Neuronal stem cell (in vitro differentiated cells): ENCODE measurements around the gene SORCS2.

ENCODE experiments used
- DNase-seq: peaks from one replicate; pipeline ENCODE4 v3.0.0-alpha.2; 2013; ENCODE audit warnings: low spot score
- H2AFZ ChIP-seq: one replicate; pipeline ENCODE4 v1.6.1; 2013; ENCODE audit warnings: mild to moderate bottlenecking, low read length, inconsistent platforms
- H2AK5ac ChIP-seq: 2 replicates; pipeline ENCODE4 v1.6.1; 2013; ENCODE audit warnings: low read depth, mild to moderate bottlenecking, inconsistent platforms, low read length, moderate library complexity, mixed read lengths
- H2BK120ac ChIP-seq: 2 replicates; pipeline ENCODE4 v1.6.1; 2013; ENCODE audit warnings: low read depth, mild to moderate bottlenecking, inconsistent platforms, low read length, moderate library complexity, mixed read lengths
- H2BK12ac ChIP-seq: one replicate; pipeline ENCODE4 v1.6.1; 2013; ENCODE audit warnings: low read length, inconsistent platforms
- H2BK15ac ChIP-seq: 2 replicates; pipeline ENCODE4 v1.6.1; 2013; ENCODE audit warnings: mild to moderate bottlenecking, low read length, inconsistent platforms, mixed read lengths
- H2BK5ac ChIP-seq: one replicate; pipeline ENCODE4 v1.6.1; 2013; ENCODE audit warnings: inconsistent platforms, mild to moderate bottlenecking, low read length, moderate library complexity
- H3K14ac ChIP-seq: one replicate; pipeline ENCODE4 v1.6.1; 2013; ENCODE audit warnings: low read length, inconsistent platforms
- H3K18ac ChIP-seq: 2 replicates; pipeline ENCODE4 v1.6.1; 2013; ENCODE audit warnings: low read length, inconsistent platforms
- H3K23ac ChIP-seq: 2 replicates; pipeline ENCODE4 v1.6.1; 2013; ENCODE audit warnings: low read depth, mild to moderate bottlenecking, mixed read lengths, low read length, inconsistent platforms; ENCODE audit not compliant: poor library complexity
- H3K27ac ChIP-seq: replicated peaks from 3 replicates; pipeline ENCODE4 v1.5.1; 2013; ENCODE audit warnings: low read length, inconsistent platforms
- H3K27me3 ChIP-seq, 3 experiments: 2 replicates each; pipeline ENCODE4 v1.6.1; 2013; ENCODE audit warnings: low read length in 3 of 3, mild to moderate bottlenecking in 2 of 3, inconsistent platforms in 1 of 3, low read depth in 1 of 3, mixed read lengths in 1 of 3, moderate library complexity in 1 of 3; ENCODE audit not compliant: control insufficient read depth in 3 of 3, insufficient read depth in 3 of 3
- H3K36me3 ChIP-seq, 2 donors: replicated peaks in 1 of 2; 2 replicates each; pipeline ENCODE4 v1.6.1; 2013; ENCODE audit warnings: low read length in 2 of 2; ENCODE audit not compliant: control insufficient read depth in 2 of 2, insufficient read depth in 2 of 2
- H3K4ac ChIP-seq: 2 replicates; pipeline ENCODE4 v1.6.1; 2013; ENCODE audit warnings: inconsistent platforms, mild to moderate bottlenecking, low read length, moderate library complexity
- H3K4me1 ChIP-seq, 2 donors: 1 replicate in 1 of 2; 2 replicates in 1 of 2; pipeline ENCODE4 v1.6.1; 2013; ENCODE audit warnings: low read length in 2 of 2, low read depth in 1 of 2; ENCODE audit not compliant: control insufficient read depth in 2 of 2, insufficient read depth in 1 of 2
- H3K4me2 ChIP-seq: one replicate; pipeline ENCODE4 v1.6.1; 2013; ENCODE audit warnings: mild to moderate bottlenecking, low read length, inconsistent platforms; ENCODE audit not compliant: insufficient read depth, poor library complexity, severe bottlenecking
- H3K4me3 ChIP-seq, 2 donors: 2 replicates each; pipeline ENCODE4 v1.5.1; 2013; ENCODE audit warnings: low read length in 2 of 2, mild to moderate bottlenecking in 2 of 2, inconsistent platforms in 1 of 2, moderate library complexity in 1 of 2
- H3K79me1 ChIP-seq: one replicate; pipeline ENCODE4 v1.6.1; 2013; ENCODE audit warnings: low read depth, mild to moderate bottlenecking, inconsistent platforms, low read length, moderate library complexity
- H3K9ac ChIP-seq: one replicate; pipeline ENCODE4 v1.6.1; 2013; ENCODE audit warnings: mild to moderate bottlenecking, low read depth, low read length, inconsistent platforms; ENCODE audit not compliant: poor library complexity
- H3K9me3 ChIP-seq, 2 donors: replicated peaks in 1 of 2; 2 replicates each; pipeline versions ENCODE3 to v1.6.1; 2013; ENCODE audit warnings: low read length in 2 of 2, mild to moderate bottlenecking in 2 of 2, inconsistent platforms in 1 of 2, low read depth in 1 of 2, mixed read lengths in 1 of 2, moderate library complexity in 1 of 2; ENCODE audit not compliant: control insufficient read depth in 2 of 2, insufficient read depth in 1 of 2
- H4K8ac ChIP-seq: one replicate; pipeline ENCODE4 v1.6.1; 2013; ENCODE audit warnings: low read depth, mild to moderate bottlenecking, inconsistent platforms, low read length, moderate library complexity
- H4K91ac ChIP-seq: one replicate; pipeline ENCODE4 v1.6.1; 2013; ENCODE audit warnings: low read length, low read depth, mild to moderate bottlenecking, inconsistent platforms; ENCODE audit not compliant: poor library complexity
- WGBS, 2 donors: extraction: QIAGEN DNeasy Blood & Tissue Kit; methylation state at CpG; one replicate each; pipeline ENCODE4 v1.1.7; 2013; ENCODE audit warnings: missing lambda C conversion rate in 2 of 2, mixed read lengths in 1 of 2; ENCODE audit not compliant: insufficient read length in 2 of 2, insufficient replicate concordance in 1 of 2; ENCODE audit errors: extremely low coverage in 2 of 2; 5-methylcytosine and 5-hydroxymethylcytosine counted together

The SORCS2 gene

GRCh38 chr4:7465017-7465416 is 272.7 kb downstream of the SORCS2 start:
- H2BK120ac ChIP-seq = no peak overlapping the region
- H4K8ac ChIP-seq = no peak overlapping the region
- H3K27ac ChIP-seq = no peak overlapping the region
- no peak overlapping the region for H3K18ac ChIP-seq
- H3K27me3 ChIP-seq = no peaks in the 10 kb centered on the region
- H3K79me1 ChIP-seq = no peaks in the 10 kb centered on the region
- no peak overlapping the region for H2BK15ac ChIP-seq
- no peak overlapping the region for H3K4me3 ChIP-seq
- no peak for DNase-seq
- no peak overlapping the region for H3K4ac ChIP-seq
- no peak overlapping the region for H2AK5ac ChIP-seq
- no peak overlapping the region for H2BK12ac ChIP-seq
- H3K23ac ChIP-seq = no peak overlapping the region
- H2AFZ ChIP-seq = no peak overlapping the region
- no peak overlapping the region for H4K91ac ChIP-seq
- H3K9ac ChIP-seq = no peak overlapping the region
- H3K36me3 ChIP-seq = no peaks in the 10 kb centered on the region
- H3K4me1 ChIP-seq = peaks cover 0 to 15% of the 10 kb centered on the region in 2 donors
- H3K9me3 ChIP-seq = peaks cover 0 to 6% of the 10 kb centered on the region in 2 donors
- WGBS, 2 donors = no CpG with 5 or more reads among the region's 9 CpGs
- H2BK5ac ChIP-seq = no peak overlapping the region
- no peak overlapping the region for H3K14ac ChIP-seq
- no peak overlapping the region for H3K4me2 ChIP-seq

GRCh38 chr4:7466215-7466614 is 273.9 kb downstream of the SORCS2 start:
- H3K4me1 ChIP-seq = peaks cover 0 to 14% of the 10 kb centered on the region in 2 donors
- H3K4me2 ChIP-seq = no peak overlapping the region
- WGBS, 2 donors = no CpG with 5 or more reads among the region's 8 CpGs

GRCh38 chr4:7466904-7467303 is 274.6 kb downstream of the SORCS2 start:
- Histone ChIP-seq H2AFZ (no peak overlapping the region), H3K4me2 (no peak overlapping the region)

More at GRCh38 chr4:7466215-7466614, 273.9 kb downstream of the SORCS2 start:
- H3K23ac ChIP-seq = no peak overlapping the region
- peaks cover 0 to 6% of the 10 kb centered on the region in 2 donors for H3K9me3 ChIP-seq
- no peak overlapping the region for H4K91ac ChIP-seq
- no peak overlapping the region for H3K4ac ChIP-seq
- no peak overlapping the region for H2BK5ac ChIP-seq
- no peak for DNase-seq
- H3K36me3 ChIP-seq = no peaks in the 10 kb centered on the region
- H2AFZ ChIP-seq = no peak overlapping the region
- H3K27ac ChIP-seq = no peak overlapping the region
- peak overlapping the region; percentile 59 for H2AK5ac ChIP-seq
- no peak overlapping the region for H3K4me3 ChIP-seq
- H3K18ac ChIP-seq = peak overlapping the region; percentile 49
- H2BK15ac ChIP-seq = no peak overlapping the region
- no peaks in the 10 kb centered on the region for H3K79me1 ChIP-seq
- no peak overlapping the region for H2BK12ac ChIP-seq
- no peak overlapping the region for H4K8ac ChIP-seq
- H2BK120ac ChIP-seq = peak overlapping the region; percentile 33
- H3K14ac ChIP-seq = no peak overlapping the region
- no peaks in the 10 kb centered on the region for H3K27me3 ChIP-seq
- no peak overlapping the region for H3K9ac ChIP-seq

GRCh38 chr4:7467471-7467870 is 275.1 kb downstream of the SORCS2 start:
- no CpG with 5 or more reads among the region's 7 CpGs for WGBS, 2 donors

More at GRCh38 chr4:7466904-7467303, 274.6 kb downstream of the SORCS2 start:
- Histone ChIP-seq H3K27me3 (no peaks in the 10 kb centered on the region), H2BK12ac (no peak overlapping the region), H3K18ac (peak overlapping the region; percentile 53), H4K91ac (no peak overlapping the region), H3K4ac (no peak overlapping the region), H3K14ac (no peak overlapping the region), H2AK5ac (peak overlapping the region; percentile 59), H2BK15ac (peak overlapping the region; percentile 7), H3K36me3 (no peaks in the 10 kb centered on the region), H3K9me3 (peaks cover 0 to 6% of the 10 kb centered on the region in 2 donors), H3K23ac (no peak overlapping the region), H3K27ac (no peak overlapping the region), H3K9ac (no peak overlapping the region), H3K4me1 (peaks cover under 1 to 14% of the 10 kb centered on the region in 2 donors), H4K8ac (no peak overlapping the region), H2BK5ac (peak overlapping the region; percentile 17), H3K4me3 (no peak overlapping the region), H3K79me1 (no peaks in the 10 kb centered on the region), H2BK120ac (peak overlapping the region; percentile 33)
- WGBS, 2 donors = no CpG with 5 or more reads among the region's 7 CpGs
- no peak for DNase-seq

More at GRCh38 chr4:7467471-7467870, 275.1 kb downstream of the SORCS2 start:
- no peak overlapping the region for H3K23ac ChIP-seq
- no peak overlapping the region for H2AFZ ChIP-seq
- no peak overlapping the region for H3K14ac ChIP-seq
- no peak overlapping the region for H2BK120ac ChIP-seq
- no peak overlapping the region for H3K9ac ChIP-seq
- H3K27ac ChIP-seq = no peak overlapping the region
- no peak overlapping the region for H4K8ac ChIP-seq
- no peak overlapping the region for H4K91ac ChIP-seq
- peak overlapping the region; percentile 7 for H2BK15ac ChIP-seq
- no peak overlapping the region for H3K18ac ChIP-seq
- no peaks in the 10 kb centered on the region for H3K27me3 ChIP-seq
- peaks cover 0 to 6% of the 10 kb centered on the region in 2 donors for H3K9me3 ChIP-seq
- H3K4ac ChIP-seq = no peak overlapping the region
- H3K4me3 ChIP-seq = no peak overlapping the region
- no peaks in the 10 kb centered on the region for H3K36me3 ChIP-seq
- H3K4me2 ChIP-seq = no peak overlapping the region
- peaks cover 6 to 14% of the 10 kb centered on the region in 2 donors for H3K4me1 ChIP-seq
- H2BK5ac ChIP-seq = peak overlapping the region; percentile 17
- H2BK12ac ChIP-seq = no peak overlapping the region
- no peak overlapping the region for H2AK5ac ChIP-seq
- no peaks in the 10 kb centered on the region for H3K79me1 ChIP-seq
- DNase-seq = no peak
